ENCODE measurements around the gene GON7.
"Not testable (repeated sequence)": the region's sequence is repeated elsewhere in the genome, so short reads cannot be mapped to it uniquely, and the experiment has no call there.

The GON7 gene

GRCh38 chr14:93199031-93199430 lies 7.8 kb downstream of the GON7 start:
- no peak for DNase-seq (ENCODE audit: low read depth)

GRCh38 chr14:93195316-93195999 lies 11.4 kb downstream of the GON7 start:
- DNase-seq (ENCODE audit: low read depth): no peak

- DNase-seq (ENCODE audit: low read depth): no peak
These were observed 19.9 kb downstream of the GON7 start for GRCh38 chr14:93186956-93187355.

GRCh38 chr14:93186466-93186865 lies 20.4 kb downstream of the GON7 start:
- no peak for DNase-seq (ENCODE audit: low read depth)

GRCh38 chr14:93185349-93185720 lies 21.5 kb downstream of the GON7 start:
- peak; percentile 19 for DNase-seq (ENCODE audit: low read depth)

GRCh38 chr14:93184391-93185348 lies 22.2 kb downstream of the GON7 start, which contains the start of the genes LYSET and MOAP1:
TSS of gene LYSET (plus strand) at chr14:93185317. CDS start at chr14:93185406, 89 bp downstream.
TSS of gene MOAP1 (minus strand) at chr14:93184897. CDS start at chr14:93184242, 655 bp downstream.
- DNase-seq (ENCODE audit: low read depth): peak; percentile 81

- no peak for DNase-seq (ENCODE audit: low read depth)
These were observed 23.1 kb downstream of the GON7 start for GRCh38 chr14:93183596-93184317.

GRCh38 chr14:93175492-93175891 lies 31.4 kb downstream of the GON7 start:
- DNase-seq (ENCODE audit: low read depth): no peak

- DNase-seq (ENCODE audit: low read depth): not testable (repeated sequence)
These were observed 32.1 kb downstream of the GON7 start for GRCh38 chr14:93174731-93175130.

- peak; percentile 60 for DNase-seq (ENCODE audit: low read depth)
These were observed 32.9 kb downstream of the GON7 start for GRCh38 chr14:93173943-93174395.

- peak; percentile 54 for DNase-seq (ENCODE audit: low read depth)
These were observed 35.5 kb downstream of the GON7 start for GRCh38 chr14:93171376-93171775.

GRCh38 chr14:93170141-93170540 lies 36.7 kb downstream of the GON7 start:
- DNase-seq (ENCODE audit: low read depth): not testable (repeated sequence)

- DNase-seq (ENCODE audit: low read depth): not testable (repeated sequence)
These were observed 37.2 kb downstream of the GON7 start for GRCh38 chr14:93169619-93170018.

- DNase-seq (ENCODE audit: low read depth): not testable (repeated sequence)
These were observed 38.3 kb downstream of the GON7 start for GRCh38 chr14:93168610-93169009.

- DNase-seq (ENCODE audit: low read depth): not testable (repeated sequence)
These were observed 41.3 kb downstream of the GON7 start for GRCh38 chr14:93165271-93166265.

GRCh38 chr14:93163564-93163963 lies 43.3 kb downstream of the GON7 start:
- DNase-seq (ENCODE audit: low read depth): no peak

GRCh38 chr14:93161411-93161940 lies 45.4 kb downstream of the GON7 start:
- no peak for DNase-seq (ENCODE audit: low read depth)

- peak; percentile 29 for DNase-seq (ENCODE audit: low read depth)
These were observed 46.5 kb downstream of the GON7 start for GRCh38 chr14:93160353-93160801.

- not testable (repeated sequence) for DNase-seq (ENCODE audit: low read depth)
These were observed 47.1 kb downstream of the GON7 start for GRCh38 chr14:93159625-93160352.

- not testable (repeated sequence) for DNase-seq (ENCODE audit: low read depth)
These were observed 48.5 kb downstream of the GON7 start for GRCh38 chr14:93158349-93158748.
